Skeletal muscle tissue (tissue), 4 donors: ENCODE results near the gene ACTL6B. TPM values are rescaled to one million over a fixed set of nuclear protein-coding genes. Genes with fewer than 3 reads are reported as not detected.

Experiments used
- H3K27ac ChIP-seq: one replicate; pipeline ENCODE4 v1.7.0; 2013; ENCODE audit warnings: mild to moderate bottlenecking, low read depth, low read length, inconsistent platforms
- H3K27me3 ChIP-seq, 3 donors: one replicate each; pipeline ENCODE4 v1.7.0; 2013; ENCODE audit warnings: low read length in 3 of 3; ENCODE audit not compliant: control insufficient read depth in 3 of 3, insufficient read depth in 3 of 3
- H3K36me3 ChIP-seq, 3 donors: one replicate each; pipeline ENCODE4 v1.7.0; 2013; ENCODE audit warnings: low read length in 3 of 3; ENCODE audit not compliant: control insufficient read depth in 3 of 3, insufficient read depth in 3 of 3
- H3K4me1 ChIP-seq, 3 donors: one replicate each; pipeline ENCODE4 v1.7.0; 2013; ENCODE audit warnings: low read length in 3 of 3, mild to moderate bottlenecking in 3 of 3; ENCODE audit not compliant: control insufficient read depth in 3 of 3, insufficient read depth in 3 of 3
- H3K4me3 ChIP-seq, 3 donors: one replicate each; pipeline ENCODE4 v1.7.0; 2013; ENCODE audit warnings: low read length in 3 of 3
- H3K9ac ChIP-seq, 3 donors: one replicate each; pipeline ENCODE4 v1.7.0; 2013; ENCODE audit warnings: low read length in 3 of 3, mild to moderate bottlenecking in 3 of 3, moderate library complexity in 2 of 3, low read depth in 1 of 3
- H3K9me3 ChIP-seq, 3 donors: one replicate each; pipeline ENCODE4 v1.7.0; 2013; ENCODE audit warnings: low read length in 3 of 3; ENCODE audit not compliant: control insufficient read depth in 3 of 3
- total RNA-seq: library from RNA; depleted of rRNA; stranded (reverse); fragments of >200 nt; gene quantifications from one replicate; pipeline ENCODE4 v1.2.3, GENCODE V29; 2014
- donor health status: Osteomylitis.

Gene ACTL6B
- total RNA-seq, 1 donor from 2014 or later = not detected

GRCh38 chr7:100691676-100692577, 35.7 kb upstream of the ACTL6B start:
- H3K36me3 ChIP-seq = peaks cover 9 to 28% (median 21%) of the 10 kb centered on the region in 3 donors
- H3K9ac ChIP-seq = peak overlapping the region; percentile 78 to 91 (median 83)
- peaks cover 38 to 47% (median 44%) of the 10 kb centered on the region in 3 donors for H3K4me1 ChIP-seq
- no peaks in the 10 kb centered on the region for H3K27me3 ChIP-seq
- H3K9me3 ChIP-seq = no peaks in the 10 kb centered on the region
- H3K27ac ChIP-seq = peak overlapping the region; percentile 33
- H3K4me3 ChIP-seq = peak overlapping the region; percentile 67 to 84 (median 83)

- Histone ChIP-seq H3K27me3 (no peaks in the 10 kb centered on the region), H3K36me3 (peaks cover 32 to 51% (median 44%) of the 10 kb centered on the region in 3 donors), H3K9me3 (no peaks in the 10 kb centered on the region), H3K9ac (peak overlapping the region in 2 of 3 donors; percentile 42 to 57), H3K27ac (no peak overlapping the region), H3K4me1 (peaks cover 38 to 47% (median 44%) of the 10 kb centered on the region in 3 donors), H3K4me3 (no peak overlapping the region)
These were observed 33.2 kb upstream of the ACTL6B start for GRCh38 chr7:100689230-100690135.

- H3K4me1 ChIP-seq = peaks cover 38 to 47% (median 44%) of the 10 kb centered on the region in 3 donors
- H3K27me3 ChIP-seq = no peaks in the 10 kb centered on the region
- peaks cover 43 to 58% (median 53%) of the 10 kb centered on the region in 3 donors for H3K36me3 ChIP-seq
- no peaks in the 10 kb centered on the region for H3K9me3 ChIP-seq
- H3K9ac ChIP-seq = peak overlapping the region in 1 of 3 donors; percentile 57
- H3K4me3 ChIP-seq = no peak overlapping the region
- no peak overlapping the region for H3K27ac ChIP-seq
These were observed 32.1 kb upstream of the ACTL6B start for GRCh38 chr7:100688326-100688860.

GRCh38 chr7:100687751-100688300, 31.6 kb upstream of the ACTL6B start:
- Histone ChIP-seq H3K36me3 (peaks cover 48 to 61% (median 59%) of the 10 kb centered on the region in 3 donors), H3K9ac (peak overlapping the region in 1 of 3 donors; percentile 33), H3K4me1 (peaks cover 34 to 42% (median 42%) of the 10 kb centered on the region in 3 donors), H3K9me3 (no peaks in the 10 kb centered on the region), H3K27me3 (no peaks in the 10 kb centered on the region), H3K4me3 (no peak overlapping the region), H3K27ac (no peak overlapping the region)

GRCh38 chr7:100687261-100687660, 31.0 kb upstream of the ACTL6B start:
- Histone ChIP-seq H3K4me1 (peaks cover 28 to 37% (median 37%) of the 10 kb centered on the region in 3 donors), H3K4me3 (no peak overlapping the region), H3K27ac (no peak overlapping the region), H3K9ac (no peak overlapping the region), H3K9me3 (no peaks in the 10 kb centered on the region), H3K36me3 (peaks cover 51 to 66% (median 61%) of the 10 kb centered on the region in 3 donors), H3K27me3 (no peaks in the 10 kb centered on the region)

- H3K4me1 ChIP-seq = peaks cover 24 to 32% (median 32%) of the 10 kb centered on the region in 3 donors
- no peaks in the 10 kb centered on the region for H3K9me3 ChIP-seq
- no peak overlapping the region for H3K27ac ChIP-seq
- no peaks in the 10 kb centered on the region for H3K27me3 ChIP-seq
- H3K4me3 ChIP-seq = no peak overlapping the region
- peaks cover 54 to 69% (median 66%) of the 10 kb centered on the region in 3 donors for H3K36me3 ChIP-seq
- H3K9ac ChIP-seq = no peak overlapping the region
These were observed 30.6 kb upstream of the ACTL6B start for GRCh38 chr7:100686822-100687211.

GRCh38 chr7:100686201-100686821, 30.1 kb upstream of the ACTL6B start:
- peaks cover 19 to 27% (median 27%) of the 10 kb centered on the region in 3 donors for H3K4me1 ChIP-seq
- H3K4me3 ChIP-seq = no peak overlapping the region
- no peak overlapping the region for H3K9ac ChIP-seq
- H3K27me3 ChIP-seq = no peaks in the 10 kb centered on the region
- no peak overlapping the region for H3K27ac ChIP-seq
- no peaks in the 10 kb centered on the region for H3K9me3 ChIP-seq
- peaks cover 59 to 74% (median 71%) of the 10 kb centered on the region in 3 donors for H3K36me3 ChIP-seq

GRCh38 chr7:100685631-100686145, 29.4 kb upstream of the ACTL6B start:
- Histone ChIP-seq H3K36me3 (peaks cover 59 to 74% (median 70%) of the 10 kb centered on the region in 3 donors), H3K4me1 (peaks cover 13 to 22% (median 21%) of the 10 kb centered on the region in 3 donors), H3K27me3 (no peaks in the 10 kb centered on the region), H3K9me3 (no peaks in the 10 kb centered on the region), H3K9ac (no peak overlapping the region), H3K27ac (no peak overlapping the region), H3K4me3 (no peak overlapping the region)
